Measurements from ENCODE around the gene SLK. TPM values are rescaled to one million over a fixed set of nuclear protein-coding genes. Genes with fewer than 3 reads are reported as not detected.

SLK gene
- total RNA-seq, 1 donor, result 48.8 TPM

DNA sequence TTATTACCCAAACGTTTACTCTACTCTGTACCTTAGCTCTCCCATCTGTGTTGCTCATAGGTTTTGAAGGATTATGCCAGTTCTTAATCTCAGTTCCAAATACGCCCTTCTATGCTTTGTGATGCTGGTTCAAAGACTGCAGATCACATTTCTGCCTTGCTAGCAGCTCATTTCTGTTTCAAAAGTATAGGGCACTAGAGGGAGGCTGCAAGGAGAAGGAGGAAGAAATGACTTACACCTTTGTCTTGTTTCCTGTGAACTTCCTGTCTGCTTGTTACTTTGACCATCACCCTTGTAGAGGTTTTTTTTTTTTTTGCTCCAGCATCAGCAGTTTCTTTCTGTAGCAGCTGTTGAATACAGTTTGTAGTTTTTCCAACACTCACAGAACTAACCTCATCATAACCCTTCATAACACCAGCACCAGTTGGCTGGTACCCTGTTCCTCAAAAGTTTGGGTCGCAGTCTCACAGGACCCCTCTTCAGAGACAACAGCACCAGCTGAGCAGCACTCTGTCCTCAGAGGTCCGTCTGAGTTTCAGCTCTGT is 16.5 kb downstream of the SLK start:
- H3K4me3 ChIP-seq (ENCODE audit: low read depth, low read length), result no peak overlapping the region
- TF ChIP-seq, protein P1, sequence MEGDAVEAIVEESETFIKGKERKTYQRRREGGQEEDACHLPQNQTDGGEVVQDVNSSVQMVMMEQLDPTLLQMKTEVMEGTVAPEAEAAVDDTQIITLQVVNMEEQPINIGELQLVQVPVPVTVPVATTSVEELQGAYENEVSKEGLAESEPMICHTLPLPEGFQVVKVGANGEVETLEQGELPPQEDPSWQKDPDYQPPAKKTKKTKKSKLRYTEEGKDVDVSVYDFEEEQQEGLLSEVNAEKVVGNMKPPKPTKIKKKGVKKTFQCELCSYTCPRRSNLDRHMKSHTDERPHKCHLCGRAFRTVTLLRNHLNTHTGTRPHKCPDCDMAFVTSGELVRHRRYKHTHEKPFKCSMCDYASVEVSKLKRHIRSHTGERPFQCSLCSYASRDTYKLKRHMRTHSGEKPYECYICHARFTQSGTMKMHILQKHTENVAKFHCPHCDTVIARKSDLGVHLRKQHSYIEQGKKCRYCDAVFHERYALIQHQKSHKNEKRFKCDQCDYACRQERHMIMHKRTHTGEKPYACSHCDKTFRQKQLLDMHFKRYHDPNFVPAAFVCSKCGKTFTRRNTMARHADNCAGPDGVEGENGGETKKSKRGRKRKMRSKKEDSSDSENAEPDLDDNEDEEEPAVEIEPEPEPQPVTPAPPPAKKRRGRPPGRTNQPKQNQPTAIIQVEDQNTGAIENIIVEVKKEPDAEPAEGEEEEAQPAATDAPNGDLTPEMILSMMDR (IDR thresholded peaks at IDR 0.05; ENCODE audit: insufficient read depth, low read depth, low read length), result no peak
- DNase-seq (ENCODE audit: low read depth), result no peak

GRCh38 chr10:103985726-103986125 is 18.8 kb downstream of the SLK start:
- no peak overlapping the region for H3K4me3 ChIP-seq (ENCODE audit: low read depth, low read length)
- DNase-seq (ENCODE audit: low read depth), result no peak
- TF ChIP-seq, protein P1 (IDR thresholded peaks at IDR 0.05; ENCODE audit: insufficient read depth, low read depth, low read length), result no peak

DNA sequence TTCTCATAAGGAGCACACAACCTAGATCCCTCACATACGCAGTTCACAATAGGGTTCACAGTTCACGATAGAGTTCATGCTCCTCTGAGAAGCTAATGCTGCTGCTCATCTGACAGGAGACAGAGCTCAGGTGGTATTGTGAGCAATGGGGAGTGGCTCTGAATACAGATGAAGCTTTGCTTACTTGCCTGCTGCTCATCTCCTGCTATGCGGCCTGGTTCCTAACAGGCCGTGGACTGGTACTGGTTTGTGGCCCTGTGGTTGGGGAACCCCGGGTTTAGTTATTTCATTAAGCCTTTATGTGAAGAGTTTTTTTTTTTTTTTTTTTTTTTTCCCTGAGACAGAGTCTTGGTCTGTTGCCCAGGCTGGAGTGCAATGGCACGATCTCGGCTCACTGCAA is 19.4 kb downstream of the SLK start:
- TF ChIP-seq, protein P1 (IDR thresholded peaks at IDR 0.05; ENCODE audit: insufficient read depth, low read depth, low read length), result no peak
- no peak for DNase-seq (ENCODE audit: low read depth)
- no peak overlapping the region for H3K4me3 ChIP-seq (ENCODE audit: low read depth, low read length)

DNA sequence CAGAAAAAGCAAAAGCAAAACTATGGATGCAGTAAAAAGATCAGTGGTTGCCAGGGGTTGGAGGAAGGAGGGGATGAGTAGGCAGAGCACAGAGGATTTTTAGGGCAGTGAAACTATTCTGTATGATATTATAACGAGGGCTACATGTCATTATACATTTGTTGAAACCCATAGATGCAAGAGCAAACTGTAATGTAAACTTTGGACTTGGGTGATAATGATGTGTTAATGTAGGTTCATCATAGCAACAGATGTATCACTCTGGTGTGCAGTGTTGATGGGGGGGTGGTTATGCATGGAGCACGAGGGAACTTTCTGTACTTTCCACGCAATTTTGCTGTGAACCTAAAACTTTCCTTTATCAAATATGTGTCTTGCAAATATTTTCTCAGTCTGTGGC is 23.2 kb downstream of the SLK start:
- TF ChIP-seq, protein P1 (IDR thresholded peaks at IDR 0.05; ENCODE audit: insufficient read depth, low read depth, low read length), result no peak
- DNase-seq (ENCODE audit: low read depth), result no peak
- H3K4me3 ChIP-seq (ENCODE audit: low read depth, low read length), result no peak overlapping the region

GRCh38 chr10:103990531-103990930 is 23.6 kb downstream of the SLK start:
- TF ChIP-seq, protein P1 (IDR thresholded peaks at IDR 0.05; ENCODE audit: insufficient read depth, low read depth, low read length), result no peak
- DNase-seq (ENCODE audit: low read depth), result no peak
- no peak overlapping the region for H3K4me3 ChIP-seq (ENCODE audit: low read depth, low read length)

- TF ChIP-seq, protein P1 (IDR thresholded peaks at IDR 0.05; ENCODE audit: insufficient read depth, low read depth, low read length), result no peak
- no peak for DNase-seq (ENCODE audit: low read depth)
- H3K4me3 ChIP-seq (ENCODE audit: low read depth, low read length), result no peak overlapping the region
Measured at GRCh38 chr10:103991393-103992128, 24.6 kb downstream of the SLK start.

Measured in fibroblast of villous mesenchyme (primary cell).